ENCODE measurements around the gene ALOX12B. TPM values are rescaled to one million over a fixed set of nuclear protein-coding genes. Genes with fewer than 3 reads are reported as not detected.
A peak's percentile ranks its signal among the peaks of the same experiment; 100 is the strongest.
"Not testable (repeated sequence)": the region's sequence is repeated elsewhere in the genome, so short reads cannot be mapped to it uniquely, and the experiment has no call there.

ALOX12B gene
- total RNA-seq, 1 donor from 2014 or later = 1.7 TPM

- no peak overlapping the region for H3K4me3 Mint-ChIP-seq (ENCODE audit: unreplicated experiment)
- no peak overlapping the region for H3K27ac Mint-ChIP-seq (ENCODE audit: unreplicated experiment)
- peaks cover 27% of the 10 kb centered on the region for H3K27me3 Mint-ChIP-seq (ENCODE audit: unreplicated experiment)
- no peaks in the 10 kb centered on the region for H3K9me3 Mint-ChIP-seq (ENCODE audit: unreplicated experiment)
- peaks cover 12% of the 10 kb centered on the region for H3K4me1 Mint-ChIP-seq (ENCODE audit: unreplicated experiment)
- no peaks in the 10 kb centered on the region for H3K36me3 Mint-ChIP-seq (ENCODE audit: low read depth, unreplicated experiment)
- no peak for TF ChIP-seq CTCF (IDR thresholded peaks at IDR 0.05; ENCODE audit: unreplicated experiment)
- no peak for DNase-seq (ENCODE audit: low spot score)
Observed at GRCh38 chr17:8080799-8081219, 6.7 kb downstream of the ALOX12B start.

- Mint-ChIP-seq H3K4me1 (ENCODE audit: unreplicated experiment) (peaks cover 12% of the 10 kb centered on the region), H3K9me3 (ENCODE audit: unreplicated experiment) (no peaks in the 10 kb centered on the region), H3K36me3 (ENCODE audit: low read depth, unreplicated experiment) (no peaks in the 10 kb centered on the region), H3K4me3 (ENCODE audit: unreplicated experiment) (no peak overlapping the region), H3K27me3 (ENCODE audit: unreplicated experiment) (peaks cover 25% of the 10 kb centered on the region), H3K27ac (ENCODE audit: unreplicated experiment) (no peak overlapping the region)
- DNase-seq (ENCODE audit: low spot score) = no peak
- TF ChIP-seq CTCF (IDR thresholded peaks at IDR 0.05; ENCODE audit: unreplicated experiment) = no peak
Observed at GRCh38 chr17:8080208-8080798, 7.2 kb downstream of the ALOX12B start.

- H3K4me1 Mint-ChIP-seq (ENCODE audit: unreplicated experiment) = peaks cover 18% of the 10 kb centered on the region
- no peaks in the 10 kb centered on the region for H3K9me3 Mint-ChIP-seq (ENCODE audit: unreplicated experiment)
- no peaks in the 10 kb centered on the region for H3K36me3 Mint-ChIP-seq (ENCODE audit: low read depth, unreplicated experiment)
- DNase-seq (ENCODE audit: low spot score) = peak; percentile 82
- peaks cover 30% of the 10 kb centered on the region for H3K27me3 Mint-ChIP-seq (ENCODE audit: unreplicated experiment)
- peak overlapping the region; percentile 25 for H3K4me3 Mint-ChIP-seq (ENCODE audit: unreplicated experiment)
- H3K27ac Mint-ChIP-seq (ENCODE audit: unreplicated experiment) = no peak overlapping the region
- TF ChIP-seq CTCF (IDR thresholded peaks at IDR 0.05; ENCODE audit: unreplicated experiment) = peak; percentile 80
Observed at GRCh38 chr17:8079291-8080207, 8.0 kb downstream of the ALOX12B start.

- H3K27me3 Mint-ChIP-seq (ENCODE audit: unreplicated experiment) = peaks cover 36% of the 10 kb centered on the region
- peak overlapping the region; percentile 44 for H3K4me3 Mint-ChIP-seq (ENCODE audit: unreplicated experiment)
- H3K4me1 Mint-ChIP-seq (ENCODE audit: unreplicated experiment) = peaks cover 34% of the 10 kb centered on the region
- H3K36me3 Mint-ChIP-seq (ENCODE audit: low read depth, unreplicated experiment); DNase-seq (ENCODE audit: low spot score); H3K9me3 Mint-ChIP-seq (ENCODE audit: unreplicated experiment): not testable (repeated sequence)
- H3K27ac Mint-ChIP-seq (ENCODE audit: unreplicated experiment) = peak overlapping the region; percentile 75
Observed at GRCh38 chr17:8077939-8078338, 9.6 kb downstream of the ALOX12B start.

GRCh38 chr17:8076502-8077266 lies 10.8 kb downstream of the ALOX12B start:
- no peak overlapping the region for H3K4me3 Mint-ChIP-seq (ENCODE audit: unreplicated experiment)

More at GRCh38 chr17:8076502-8077266, 10.8 kb downstream of the ALOX12B start:
- Mint-ChIP-seq H3K27me3 (ENCODE audit: unreplicated experiment) (peaks cover 42% of the 10 kb centered on the region), H3K4me1 (ENCODE audit: unreplicated experiment) (peaks cover 43% of the 10 kb centered on the region), H3K27ac (ENCODE audit: unreplicated experiment) (no peak overlapping the region), H3K9me3 (ENCODE audit: unreplicated experiment) (no peaks in the 10 kb centered on the region), H3K36me3 (ENCODE audit: low read depth, unreplicated experiment) (peaks cover 4% of the 10 kb centered on the region)
- no peak for TF ChIP-seq CTCF (IDR thresholded peaks at IDR 0.05; ENCODE audit: unreplicated experiment)
- DNase-seq (ENCODE audit: low spot score) = no peak

All from endothelial cell (in vitro differentiated cells).